GM04504 (cell line): ENCODE data around the gene OSBPL6.
"Not testable (repeated sequence)": the region's sequence is repeated elsewhere in the genome, so short reads cannot be mapped to it uniquely, and the experiment has no call there.

Source experiments
- DNase-seq: peaks from one replicate; pipeline ENCODE4 v3.0.0-alpha.2; 2012; ENCODE audit warnings: low read depth

Gene OSBPL6

GRCh38 chr2:178403671-178404306 is 209.5 kb downstream of the OSBPL6 start:
- DNase-seq = no peak

DNA sequence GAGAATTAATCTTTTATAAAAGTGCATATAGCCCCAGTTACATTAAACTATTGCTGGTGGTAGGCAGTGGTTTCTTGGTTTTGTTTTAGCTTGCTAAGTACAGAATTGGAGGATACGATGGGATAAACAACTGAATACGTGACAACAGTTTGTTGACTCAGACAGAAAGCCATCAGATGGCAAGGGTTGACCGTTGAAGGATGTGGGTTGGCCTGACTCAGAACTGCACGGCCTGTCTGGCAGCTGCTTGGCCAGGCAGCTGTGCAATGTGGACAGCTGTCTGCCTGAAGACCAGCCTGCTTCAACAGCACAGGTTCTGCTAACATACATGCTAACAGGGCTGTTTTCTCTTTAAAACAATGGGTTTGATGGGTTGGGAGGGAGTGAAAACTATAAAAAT is 210.1 kb downstream of the OSBPL6 start:
- peak; percentile 62 for DNase-seq

- no peak for DNase-seq
Measured at GRCh38 chr2:178409261-178409660, 214.9 kb downstream of the OSBPL6 start.

- DNase-seq = no peak
Measured at GRCh38 chr2:178412047-178412446, 217.7 kb downstream of the OSBPL6 start.

DNA sequence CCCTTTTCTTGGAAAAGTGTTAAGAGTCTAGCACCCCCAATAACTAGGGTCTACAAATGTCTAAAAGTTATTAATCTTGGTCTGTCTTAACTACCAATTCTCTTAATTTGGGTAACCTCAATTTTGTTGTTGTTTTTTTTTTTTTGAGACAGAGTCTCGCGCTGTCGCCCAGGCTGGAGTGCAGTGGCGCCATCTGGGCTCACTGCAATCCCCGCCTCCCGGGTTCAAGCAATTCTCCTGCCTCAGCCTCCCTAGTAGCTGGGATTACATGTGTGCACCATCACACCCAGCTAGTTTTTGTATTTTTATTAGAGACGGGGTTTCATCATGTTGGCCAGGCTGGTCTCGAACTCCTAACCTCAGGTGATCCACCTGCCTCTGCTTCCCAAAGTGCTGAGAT is 218.1 kb downstream of the OSBPL6 start:
- DNase-seq = not testable (repeated sequence)

DNA sequence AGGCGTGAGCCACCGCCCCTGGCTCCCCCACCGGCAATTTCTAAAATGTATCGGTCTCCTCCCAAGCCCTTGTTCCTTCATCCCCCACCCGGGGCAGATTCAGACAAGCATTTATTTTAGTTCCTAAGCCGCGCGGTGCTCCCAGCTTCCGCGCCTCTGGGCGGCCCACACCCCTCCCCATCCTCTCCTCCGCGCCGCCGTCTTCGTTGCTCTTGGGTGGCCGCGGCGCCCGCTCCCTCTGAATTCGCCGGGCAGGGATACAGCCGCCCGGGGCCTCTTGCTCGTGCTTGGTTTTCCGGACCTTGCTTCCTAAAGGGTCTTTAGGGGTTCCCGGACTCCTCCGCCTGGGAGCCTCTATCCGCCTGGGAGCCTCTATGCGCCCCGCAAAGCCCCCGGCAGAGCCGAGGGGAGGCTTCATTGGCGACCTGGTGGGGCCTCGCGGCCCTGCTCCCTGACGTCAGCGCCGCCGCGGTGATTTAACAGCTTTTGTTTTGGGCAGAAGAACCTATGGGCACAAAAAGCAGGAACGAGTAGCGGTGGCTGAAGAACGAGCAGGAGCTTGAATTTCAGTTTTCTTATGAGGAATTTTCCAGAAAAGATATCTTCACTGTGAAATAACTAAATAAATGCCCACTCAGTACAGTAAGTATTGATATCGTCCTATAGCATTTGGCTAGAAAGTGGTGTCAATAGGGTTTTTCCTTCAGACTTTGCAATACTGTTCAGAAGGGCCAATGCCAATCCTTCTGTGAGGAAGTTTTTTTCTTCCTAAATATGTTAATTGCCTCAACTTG is 219.4 kb downstream of the OSBPL6 start:
- DNase-seq = peak; percentile 42

- DNase-seq = peak; percentile 93
Measured at GRCh38 chr2:178414266-178415247, 220.2 kb downstream of the OSBPL6 start.

DNA sequence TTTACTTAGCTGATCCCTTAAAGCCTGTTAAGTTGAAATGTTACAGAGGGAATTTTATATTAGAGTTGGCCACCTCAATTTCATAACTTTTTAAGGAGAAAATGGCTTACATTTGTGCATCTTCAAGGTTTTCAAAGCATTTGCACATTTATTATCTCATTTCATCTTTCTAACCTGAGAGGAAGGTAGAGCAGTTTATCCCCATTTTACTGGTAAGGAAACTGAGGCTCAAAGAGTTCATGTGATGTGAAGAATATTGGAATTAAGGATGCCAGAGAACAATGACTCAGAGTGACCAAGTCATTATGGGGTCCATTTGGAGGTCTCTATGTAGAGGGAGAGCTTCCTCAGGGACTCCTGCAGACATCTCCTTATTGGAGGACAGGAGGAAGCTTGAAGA is 221.7 kb downstream of the OSBPL6 start:
- DNase-seq = no peak

DNA sequence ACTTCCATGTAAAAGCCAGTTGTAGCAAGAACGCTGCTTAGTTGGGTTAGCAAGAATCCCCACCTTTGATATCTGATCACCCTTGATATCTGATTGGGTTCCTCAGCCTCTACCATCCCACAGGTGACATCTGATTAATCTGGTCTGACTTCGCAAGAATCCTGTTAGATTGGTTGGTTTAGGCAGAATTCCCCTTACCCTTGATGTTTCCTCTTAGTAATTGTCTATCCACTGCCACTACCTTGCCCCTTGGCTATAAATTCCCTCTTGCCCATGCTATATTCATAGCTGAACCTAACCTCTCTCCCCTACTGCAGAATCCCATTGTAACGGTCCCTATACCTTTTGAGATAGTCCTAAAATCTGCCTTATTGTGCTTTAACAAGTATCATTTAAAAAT is 223.6 kb downstream of the OSBPL6 start:
- no peak for DNase-seq

DNA sequence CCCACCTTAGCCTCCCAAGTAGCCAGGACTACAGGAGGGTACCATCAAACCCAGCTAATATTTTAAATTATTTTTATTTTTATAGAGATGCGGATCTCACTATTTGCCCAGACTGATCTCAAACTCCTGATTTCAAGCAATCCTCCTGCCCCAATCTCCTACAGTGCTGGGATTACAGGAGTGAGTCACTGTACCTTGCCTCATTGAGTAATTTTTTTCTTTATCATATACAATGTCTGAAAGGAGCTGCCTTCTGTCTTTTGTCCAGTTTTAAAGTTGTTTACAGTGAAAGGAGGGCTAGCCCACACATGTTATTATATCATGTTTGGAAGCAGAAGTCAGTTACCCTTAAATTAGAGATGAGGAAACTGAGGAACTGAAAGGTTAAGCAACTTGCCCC is 224.1 kb downstream of the OSBPL6 start:
- no peak for DNase-seq

- no peak for DNase-seq
Measured at GRCh38 chr2:178419123-178419522, 224.8 kb downstream of the OSBPL6 start.

DNA sequence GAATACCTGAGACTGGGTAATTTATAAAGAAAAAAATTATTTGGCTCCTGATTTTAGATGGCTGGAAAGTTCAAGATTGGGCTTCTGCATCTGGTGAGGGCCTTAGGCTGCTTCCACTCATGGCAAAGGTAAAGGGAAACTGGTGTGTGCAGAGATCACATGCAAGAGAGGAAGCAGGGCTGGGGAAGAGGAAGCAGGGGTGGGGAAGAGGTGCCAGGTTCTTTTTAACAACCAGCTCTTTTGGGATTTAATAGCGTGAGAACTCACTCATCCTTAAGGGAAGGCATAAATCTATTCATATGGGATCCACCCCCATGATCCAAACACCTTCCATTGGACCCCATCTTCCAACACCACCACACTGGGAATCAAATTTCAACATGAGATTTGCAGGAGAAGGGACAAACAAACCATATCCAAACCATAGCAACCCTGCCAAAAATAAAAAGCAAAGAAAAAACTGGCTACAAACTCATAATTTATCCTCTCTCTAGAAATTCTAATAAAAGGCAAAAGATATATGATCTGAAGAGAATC is 226.2 kb downstream of the OSBPL6 start:
- DNase-seq = no peak

DNA sequence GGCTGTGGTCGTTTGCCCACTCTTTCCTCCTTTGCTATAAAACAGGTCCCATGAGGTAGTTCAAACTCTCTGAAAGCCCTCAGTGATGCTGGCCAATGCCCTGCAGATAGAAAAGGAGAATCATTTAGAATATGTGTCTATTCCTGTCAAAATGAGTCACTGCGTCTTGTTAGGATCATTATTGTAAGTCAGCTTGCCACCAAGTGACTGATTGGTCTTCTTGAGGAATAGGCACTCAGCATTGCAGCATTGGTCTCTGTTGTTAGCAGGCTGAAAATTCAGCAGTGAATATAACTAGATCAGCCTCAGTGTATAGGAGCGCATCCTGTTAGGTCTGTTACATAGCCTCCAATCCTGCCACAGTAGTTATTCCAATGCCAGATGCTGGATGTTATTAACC is 227.8 kb downstream of the OSBPL6 start:
- DNase-seq = no peak

- not testable (repeated sequence) for DNase-seq
Measured at GRCh38 chr2:178423746-178424145, 229.4 kb downstream of the OSBPL6 start.

DNA sequence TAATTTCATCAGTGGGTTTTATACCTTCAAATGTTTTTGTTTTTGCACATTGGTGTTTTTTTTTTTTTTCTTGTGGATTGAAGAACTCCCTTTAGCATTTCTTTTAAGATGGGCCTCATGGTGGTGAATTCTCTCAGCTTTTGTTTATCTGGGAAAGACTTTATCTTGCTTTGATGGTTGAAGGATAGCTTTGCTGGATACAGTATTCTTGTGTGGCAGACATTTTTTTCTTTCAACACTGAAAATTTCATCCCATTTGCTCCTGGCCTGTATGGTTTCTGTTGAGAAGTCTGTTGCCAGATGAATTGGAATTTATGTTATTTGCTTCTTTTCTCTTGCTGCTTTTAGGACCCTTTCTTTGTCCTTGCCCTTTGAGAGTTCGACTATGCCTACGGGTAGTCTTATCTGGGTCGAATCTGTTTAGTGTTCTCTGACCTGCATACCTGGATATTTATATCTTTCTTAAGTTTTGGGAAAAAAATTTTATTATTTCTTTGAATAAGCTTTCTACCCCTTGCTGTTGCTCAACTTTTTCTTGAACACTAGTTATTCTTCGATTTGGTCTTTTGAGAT is 231.0 kb downstream of the OSBPL6 start:
- DNase-seq = no peak

DNA sequence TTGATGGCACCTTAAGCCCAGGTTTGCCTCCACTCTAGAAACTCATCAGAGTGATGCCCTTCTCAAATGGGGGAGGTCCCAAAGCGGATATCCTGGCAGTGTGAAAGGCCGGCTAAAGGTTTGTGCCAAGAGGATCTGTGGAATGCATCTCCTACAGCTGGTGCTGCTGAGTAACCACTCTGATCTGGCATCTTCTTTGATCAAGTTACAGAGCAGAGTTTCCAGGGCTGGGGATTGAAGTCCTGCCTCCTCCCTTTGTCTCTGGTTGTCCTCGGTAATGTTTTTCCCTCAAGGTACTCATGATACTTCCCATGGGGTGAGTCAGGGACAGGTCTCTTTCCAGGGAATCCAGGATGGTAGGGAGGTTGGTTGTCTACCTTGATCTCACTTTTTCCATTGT is 232.1 kb downstream of the OSBPL6 start:
- no peak for DNase-seq

- DNase-seq = no peak
Measured at GRCh38 chr2:178427458-178427857, 233.1 kb downstream of the OSBPL6 start.

DNA sequence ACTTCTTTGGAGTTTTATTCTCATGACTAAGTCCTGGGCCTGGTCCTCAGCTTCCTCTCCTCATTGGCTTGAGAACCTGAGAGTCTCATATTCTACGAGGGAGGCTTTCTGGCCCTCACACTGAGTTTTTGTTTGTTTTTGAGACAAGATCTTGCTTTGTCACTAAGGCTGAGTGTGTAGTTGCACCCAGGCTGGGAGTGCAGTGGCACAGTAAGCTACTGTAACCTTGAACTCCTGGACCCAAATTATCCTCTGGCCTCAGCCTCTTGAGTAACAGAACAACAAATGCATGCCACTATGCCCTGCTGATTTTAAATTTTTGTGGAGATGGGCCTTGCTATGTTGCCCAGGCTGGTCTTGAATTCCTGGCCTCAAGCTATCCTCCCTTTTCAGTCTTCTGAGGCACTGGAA is 234.1 kb downstream of the OSBPL6 start:
- DNase-seq = no peak

DNA sequence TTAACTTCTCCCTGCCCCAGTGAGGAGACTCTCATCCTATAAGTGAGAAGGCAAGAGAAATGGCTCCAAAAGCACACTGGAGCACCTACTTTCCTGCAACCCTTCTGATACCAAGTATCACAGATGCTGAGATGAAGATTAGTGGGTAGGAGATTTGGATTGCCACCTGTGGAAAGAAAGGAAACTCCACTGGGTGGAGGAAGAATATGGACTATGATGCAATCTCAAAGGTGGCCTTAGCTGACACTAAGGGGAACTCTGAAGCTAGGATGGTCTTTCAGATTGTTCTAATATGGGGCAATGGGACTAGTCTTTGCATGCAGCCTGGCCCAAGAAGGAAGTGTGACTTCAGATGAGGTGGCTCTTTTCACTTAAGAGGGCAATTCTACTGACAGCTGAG is 235.0 kb downstream of the OSBPL6 start:
- no peak for DNase-seq

DNA sequence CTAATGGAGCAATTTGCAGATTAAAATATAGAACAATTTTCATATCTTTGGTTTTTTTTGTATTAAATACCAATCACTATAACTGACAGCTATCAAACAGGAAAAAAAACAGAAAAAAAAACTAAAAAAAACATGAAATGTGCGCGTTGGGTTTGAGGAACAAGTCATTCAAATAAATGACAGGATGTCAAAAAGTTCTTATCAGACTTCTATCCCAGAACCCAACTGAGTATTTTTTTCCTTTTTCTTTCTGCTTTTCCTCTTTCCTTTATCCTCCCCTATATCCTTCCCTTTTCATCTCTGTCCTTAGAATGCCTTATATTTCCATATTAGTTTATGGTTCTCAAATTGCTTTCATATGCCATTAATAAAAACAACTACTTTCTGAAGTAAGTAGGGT is 242.3 kb downstream of the OSBPL6 start:
- DNase-seq = no peak

GRCh38 chr2:178441426-178441825 is 247.1 kb downstream of the OSBPL6 start:
- DNase-seq = no peak
